Kidney (tissue), 14 donors: ENCODE measurements around the gene SRD5A1. TPM values are rescaled to one million over a fixed set of nuclear protein-coding genes. Genes with fewer than 3 reads are reported as not detected.

Experiments
- DNase-seq, 5 donors: peaks; one replicate each; pipeline ENCODE4 v3.0.0-alpha.2; 2013 to 2020
- FAIRE-seq: peaks from 2 replicates; lab custom pipeline; 2012; peaks lifted over from hg19 to GRCh38; lab: Jason Lieb, UNC
- H3K27ac ChIP-seq, 2 donors: one replicate each; pipeline ENCODE4 v1.7.0; 2013; ENCODE audit warnings: low read depth in 2 of 2, low read length in 2 of 2, inconsistent platforms in 1 of 2
- H3K27me3 ChIP-seq: one replicate; pipeline ENCODE4 v1.7.1; 2013; ENCODE audit warnings: low read length, inconsistent platforms; ENCODE audit not compliant: control insufficient read depth, insufficient read depth
- H3K36me3 ChIP-seq, 3 donors: one replicate each; pipeline versions ENCODE4 v1.7.0 to v1.7.1; 2013; ENCODE audit warnings: low read length in 3 of 3, control low read depth in 1 of 3, inconsistent platforms in 1 of 3; ENCODE audit not compliant: insufficient read depth in 3 of 3, control insufficient read depth in 2 of 3
- H3K4me1 ChIP-seq, 3 donors: one replicate each; pipeline versions ENCODE4 v1.7.0 to v1.7.1; 2013; ENCODE audit warnings: low read length in 3 of 3, inconsistent platforms in 1 of 3, low read depth in 1 of 3; ENCODE audit not compliant: control insufficient read depth in 2 of 3, insufficient read depth in 2 of 3
- H3K4me3 ChIP-seq, 3 donors: one replicate each; pipeline versions ENCODE4 v1.7.0 to v1.8.1; 2013; ENCODE audit warnings: low read length in 3 of 3, control low read depth in 1 of 3, inconsistent platforms in 1 of 3
- H3K9ac ChIP-seq, 3 donors: one replicate each; pipeline versions ENCODE4 v1.7.0 to v1.7.1; 2013; ENCODE audit warnings: low read length in 3 of 3, control low read depth in 1 of 3, inconsistent platforms in 1 of 3
- H3K9me3 ChIP-seq, 3 donors: one replicate each; pipeline versions ENCODE4 v1.7.0 to v1.7.1; 2013; ENCODE audit warnings: low read length in 3 of 3, control low read depth in 1 of 3, inconsistent platforms in 1 of 3; ENCODE audit not compliant: control insufficient read depth in 2 of 3, insufficient read depth in 1 of 3
- intact Hi-C: fragments of 100-400 bp; cut with DNase I; formaldehyde crosslinking; loops from one replicate; pipeline ENCODE4 v1.11.1; 2022
- polyA plus RNA-seq: library from polyadenylated mRNA; stranded (reverse); fragments of 350-450 nt; fragmentation: Illumina TruSeq; extraction: RNeasy Lipid Tissue Mini Kit (QIAGEN cat#74804); gene quantifications from one replicate; pipeline ENCODE4 v1.2.3, GENCODE V29; 2014; ENCODE audit warnings: low read depth, low replicate concordance; ENCODE audit not compliant: insufficient read depth
- total RNA-seq: library from RNA; stranded (reverse); fragmentation: NEBNext Ultra II Directional; extraction: Animal tissue kit (Norgen Biotek cat#: 25700); gene quantifications from one replicate; pipeline ENCODE4 v1.2.1, GENCODE V29; 2021
- TF ChIP-seq, protein P1 (sequence below): IDR thresholded peaks from 3 replicates; pipeline ENCODE4 v1.5.1; 2012; ENCODE audit warnings: mild to moderate bottlenecking, moderate library complexity, borderline replicate concordance; ENCODE audit not compliant: insufficient read depth; ENCODE audit errors: extremely low read depth
- donor health status: control.
- donor health status: control.
- donor health status: control.
- donor health status: control.
- donor health status: control.
- donor health status: DM: yes; HTN: yes; CAD: no.
- donor health status: Normal renal cell carcinoma (clear cell type).

The SRD5A1 gene
- total and polyA plus RNA-seq, 2 donors from 2014 or later, result 6.5 to 13.1 TPM

DNA sequence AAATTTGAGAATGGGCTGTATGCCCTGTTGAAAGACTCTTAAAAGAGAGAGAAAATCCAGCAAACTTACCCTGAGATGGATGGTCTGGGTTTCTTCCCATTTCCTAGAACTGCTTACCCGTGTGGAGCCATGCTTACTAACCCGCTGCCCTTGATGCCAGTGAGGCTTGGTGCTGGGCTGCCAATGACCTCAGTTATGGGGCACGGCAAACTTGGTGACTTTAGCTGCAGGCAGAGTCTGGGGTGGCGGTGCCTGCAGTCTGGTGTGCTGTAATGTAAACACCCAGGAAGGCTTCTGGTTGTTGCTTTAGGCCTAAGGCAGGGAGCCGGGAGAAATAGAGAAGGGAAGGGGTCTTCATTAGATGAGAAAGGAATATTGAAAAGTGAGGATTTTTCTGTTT, 72.7 kb downstream of the SRD5A1 start:
- intact Hi-C loops, result no loop called here
- Histone ChIP-seq H3K9me3 (no peaks in the 10 kb centered on the region), H3K4me1 (peaks cover 0 to 7% (median 0%) of the 10 kb centered on the region in 3 donors), H3K9ac (no peak overlapping the region), H3K27me3 (no peaks in the 10 kb centered on the region), H3K27ac (no peak overlapping the region), H3K36me3 (no peaks in the 10 kb centered on the region), H3K4me3 (no peak overlapping the region)
- FAIRE-seq (no peak), DNase-seq (no peak)
- TF ChIP-seq, protein P1, sequence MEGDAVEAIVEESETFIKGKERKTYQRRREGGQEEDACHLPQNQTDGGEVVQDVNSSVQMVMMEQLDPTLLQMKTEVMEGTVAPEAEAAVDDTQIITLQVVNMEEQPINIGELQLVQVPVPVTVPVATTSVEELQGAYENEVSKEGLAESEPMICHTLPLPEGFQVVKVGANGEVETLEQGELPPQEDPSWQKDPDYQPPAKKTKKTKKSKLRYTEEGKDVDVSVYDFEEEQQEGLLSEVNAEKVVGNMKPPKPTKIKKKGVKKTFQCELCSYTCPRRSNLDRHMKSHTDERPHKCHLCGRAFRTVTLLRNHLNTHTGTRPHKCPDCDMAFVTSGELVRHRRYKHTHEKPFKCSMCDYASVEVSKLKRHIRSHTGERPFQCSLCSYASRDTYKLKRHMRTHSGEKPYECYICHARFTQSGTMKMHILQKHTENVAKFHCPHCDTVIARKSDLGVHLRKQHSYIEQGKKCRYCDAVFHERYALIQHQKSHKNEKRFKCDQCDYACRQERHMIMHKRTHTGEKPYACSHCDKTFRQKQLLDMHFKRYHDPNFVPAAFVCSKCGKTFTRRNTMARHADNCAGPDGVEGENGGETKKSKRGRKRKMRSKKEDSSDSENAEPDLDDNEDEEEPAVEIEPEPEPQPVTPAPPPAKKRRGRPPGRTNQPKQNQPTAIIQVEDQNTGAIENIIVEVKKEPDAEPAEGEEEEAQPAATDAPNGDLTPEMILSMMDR, result no peak

GRCh38 chr5:6707852-6708251, 74.6 kb downstream of the SRD5A1 start:
- no peak overlapping the region for H3K4me3 ChIP-seq
- no peaks in the 10 kb centered on the region for H3K27me3 ChIP-seq
- DNase-seq, result no peak
- TF ChIP-seq, protein P1, result no peak
- peaks cover 0 to 12% (median 0%) of the 10 kb centered on the region in 3 donors for H3K4me1 ChIP-seq
- no peak overlapping the region for H3K27ac ChIP-seq
- FAIRE-seq, result no peak
- intact Hi-C loops, result no loop called here
- no peaks in the 10 kb centered on the region for H3K36me3 ChIP-seq
- no peaks in the 10 kb centered on the region for H3K9me3 ChIP-seq
- no peak overlapping the region for H3K9ac ChIP-seq

DNA sequence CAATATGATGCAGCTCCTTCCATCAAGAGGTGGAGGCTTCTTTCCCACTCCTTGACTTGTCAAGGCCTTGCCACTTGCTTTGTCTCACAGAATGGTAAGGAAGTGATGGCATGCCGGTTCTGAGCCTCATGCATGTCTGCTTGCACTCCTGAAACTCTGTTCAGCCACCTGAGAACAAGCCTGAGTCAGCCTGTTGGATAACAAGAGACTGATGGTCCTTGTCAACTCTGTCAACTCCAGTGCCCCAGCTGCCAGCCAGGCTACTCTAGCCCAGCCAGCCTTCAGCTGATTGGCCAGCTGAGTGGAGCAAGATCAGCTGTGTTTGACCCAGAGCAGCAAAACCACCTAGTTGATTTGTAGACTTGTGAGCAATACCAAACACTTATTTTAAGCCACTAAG, 75.6 kb downstream of the SRD5A1 start:
- TF ChIP-seq, protein P1, result no peak
- Histone ChIP-seq H3K4me1 (peaks cover 0 to 12% (median 0%) of the 10 kb centered on the region in 3 donors), H3K4me3 (no peak overlapping the region), H3K27ac (no peak overlapping the region), H3K9ac (no peak overlapping the region), H3K9me3 (no peaks in the 10 kb centered on the region), H3K36me3 (no peaks in the 10 kb centered on the region), H3K27me3 (no peaks in the 10 kb centered on the region)
- intact Hi-C loops, result no loop called here
- no peak for DNase-seq
- no peak for FAIRE-seq

- no peak overlapping the region for H3K27ac ChIP-seq
- no peaks in the 10 kb centered on the region for H3K36me3 ChIP-seq
- DNase-seq (no peak), FAIRE-seq (no peak)
- intact Hi-C loops, result no loop called here
- TF ChIP-seq, protein P1, result no peak
- no peak overlapping the region for H3K9ac ChIP-seq
- no peak overlapping the region for H3K4me3 ChIP-seq
- peaks cover 0 to 6% (median 0%) of the 10 kb centered on the region in 3 donors for H3K4me1 ChIP-seq
- no peaks in the 10 kb centered on the region for H3K27me3 ChIP-seq
- H3K9me3 ChIP-seq, result no peaks in the 10 kb centered on the region
Observed at GRCh38 chr5:6710070-6710469, 76.8 kb downstream of the SRD5A1 start.
